Measurements from ENCODE around the gene PALS1.

The PALS1 gene

DNA sequence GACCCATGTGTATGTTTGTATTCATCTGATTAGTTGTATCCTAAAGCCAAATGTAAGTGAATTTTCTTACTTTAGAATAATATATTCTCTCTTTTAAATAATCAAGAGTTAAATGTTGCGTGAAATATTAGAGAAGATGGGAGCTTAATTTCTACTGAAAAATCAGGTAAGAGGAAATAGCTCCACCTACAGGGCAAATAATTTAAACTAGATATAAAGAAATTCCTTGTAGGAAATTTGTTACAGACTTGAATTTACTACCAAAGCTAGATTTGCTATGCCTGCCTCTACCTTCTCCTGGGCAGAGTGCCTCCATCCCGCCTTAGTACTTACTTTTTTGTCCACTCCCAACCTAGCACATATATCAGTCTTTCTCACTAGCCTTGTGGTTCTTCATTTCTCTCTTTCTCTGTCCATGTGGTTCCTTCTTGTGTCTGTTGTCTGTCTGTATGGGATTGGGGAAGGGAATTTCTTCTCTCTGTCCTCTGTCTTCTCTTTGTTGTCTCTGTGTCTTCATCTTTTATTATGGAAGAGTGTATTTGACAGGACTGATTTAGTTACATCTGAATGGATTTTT, 44.7 kb downstream of the PALS1 start:
- H3K4me2 ChIP-seq, result no peak overlapping the region
- H3K27ac ChIP-seq, result no peak overlapping the region
- H3K27me3 ChIP-seq (ENCODE audit: insufficient read depth, low read depth), result no peaks in the 10 kb centered on the region
- no peaks in the 10 kb centered on the region for H4K20me1 ChIP-seq (ENCODE audit: insufficient read depth)
- no peaks in the 10 kb centered on the region for H3K36me3 ChIP-seq (ENCODE audit: insufficient read depth)
- H3K79me2 ChIP-seq (ENCODE audit: insufficient read depth, low read depth), result no peaks in the 10 kb centered on the region
- H3K4me1 ChIP-seq (ENCODE audit: low read depth, poor library complexity, severe bottlenecking), result no peaks in the 10 kb centered on the region
- H3K4me3 ChIP-seq (IDR thresholded peaks at IDR 0.05; ENCODE audit: insufficient read depth, low read depth, low read length), result no peak overlapping the region
- no peak overlapping the region for H2AFZ ChIP-seq (ENCODE audit: low read depth)
- no peak overlapping the region for H3K9ac ChIP-seq
- TF ChIP-seq, protein P1, sequence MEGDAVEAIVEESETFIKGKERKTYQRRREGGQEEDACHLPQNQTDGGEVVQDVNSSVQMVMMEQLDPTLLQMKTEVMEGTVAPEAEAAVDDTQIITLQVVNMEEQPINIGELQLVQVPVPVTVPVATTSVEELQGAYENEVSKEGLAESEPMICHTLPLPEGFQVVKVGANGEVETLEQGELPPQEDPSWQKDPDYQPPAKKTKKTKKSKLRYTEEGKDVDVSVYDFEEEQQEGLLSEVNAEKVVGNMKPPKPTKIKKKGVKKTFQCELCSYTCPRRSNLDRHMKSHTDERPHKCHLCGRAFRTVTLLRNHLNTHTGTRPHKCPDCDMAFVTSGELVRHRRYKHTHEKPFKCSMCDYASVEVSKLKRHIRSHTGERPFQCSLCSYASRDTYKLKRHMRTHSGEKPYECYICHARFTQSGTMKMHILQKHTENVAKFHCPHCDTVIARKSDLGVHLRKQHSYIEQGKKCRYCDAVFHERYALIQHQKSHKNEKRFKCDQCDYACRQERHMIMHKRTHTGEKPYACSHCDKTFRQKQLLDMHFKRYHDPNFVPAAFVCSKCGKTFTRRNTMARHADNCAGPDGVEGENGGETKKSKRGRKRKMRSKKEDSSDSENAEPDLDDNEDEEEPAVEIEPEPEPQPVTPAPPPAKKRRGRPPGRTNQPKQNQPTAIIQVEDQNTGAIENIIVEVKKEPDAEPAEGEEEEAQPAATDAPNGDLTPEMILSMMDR (conservative IDR thresholded peaks at IDR 0.05; ENCODE audit: low read depth, low read length), result no peak; the same call in 1 of the 2 replicates
